ENCODE measurements around the gene HUNK. TPM values are rescaled to one million over a fixed set of nuclear protein-coding genes. Genes with fewer than 3 reads are reported as not detected.

HUNK gene
- total RNA-seq, 2 experiments from 2014 or later: not detected

- Mint-ChIP-seq H3K36me3 (ENCODE audit: low read depth) (no peaks in the 10 kb centered on the region), H3K9me3 (no peaks in the 10 kb centered on the region), H3K4me1 (ENCODE audit: low read depth) (no peaks in the 10 kb centered on the region), H3K27me3 (peaks cover 21% of the 10 kb centered on the region), H3K4me3 (no peak overlapping the region), H3K27ac (no peak overlapping the region)
- ChIA-PET CTCF (no interaction called here), POLR2A (no interaction called here)
- H3K27me3 ChIP-seq (ENCODE audit: control insufficient read depth in 1 of 2, insufficient read depth in 2 of 2, low read length in 2 of 2): peaks cover 0 to 6% of the 10 kb centered on the region in 2 experiments
- no peak overlapping the region for H3K4me3 ChIP-seq (ENCODE audit: low read length)
- no peaks in the 10 kb centered on the region for H3K36me3 ChIP-seq (ENCODE audit: insufficient read depth, low read length)
- intact Hi-C loops (cut with DNase I, micrococcal nuclease): no loop called here
- no peak for ATAC-seq (ENCODE audit: poor library complexity)
- no peak for TF ChIP-seq CTCF (IDR thresholded peaks at IDR 0.05)
- H3K4me1 ChIP-seq (ENCODE audit: insufficient read depth, low read length): no peaks in the 10 kb centered on the region
- no peak for DNase-seq
- H3K9me3 ChIP-seq (ENCODE audit: control insufficient read depth in 1 of 2, insufficient read depth in 1 of 2, low read length in 2 of 2): no peaks in the 10 kb centered on the region
- H3K27ac ChIP-seq (ENCODE audit: low read depth in 1 of 2, low read length in 2 of 2): no peak overlapping the region
These were observed 59.6 kb downstream of the HUNK start for GRCh38 chr21:31932470-31932764.

GRCh38 chr21:31937303-31937702 lies 64.5 kb downstream of the HUNK start:
- no peak for TF ChIP-seq CTCF (IDR thresholded peaks at IDR 0.05)
- Mint-ChIP-seq H3K36me3 (ENCODE audit: low read depth) (no peaks in the 10 kb centered on the region), H3K9me3 (no peaks in the 10 kb centered on the region), H3K4me1 (ENCODE audit: low read depth) (no peaks in the 10 kb centered on the region), H3K27ac (no peak overlapping the region), H3K27me3 (peaks cover 40% of the 10 kb centered on the region), H3K4me3 (no peak overlapping the region)
- intact Hi-C loops (cut with DNase I, micrococcal nuclease): no loop called here
- Histone ChIP-seq H3K36me3 (ENCODE audit: insufficient read depth, low read length) (no peaks in the 10 kb centered on the region), H3K4me3 (ENCODE audit: low read length) (no peak overlapping the region), H3K9me3 (ENCODE audit: control insufficient read depth in 1 of 2, insufficient read depth in 1 of 2, low read length in 2 of 2) (no peaks in the 10 kb centered on the region), H3K4me1 (ENCODE audit: insufficient read depth, low read length) (no peaks in the 10 kb centered on the region), H3K27me3 (ENCODE audit: control insufficient read depth in 1 of 2, insufficient read depth in 2 of 2, low read length in 2 of 2) (peaks cover 0 to 3% of the 10 kb centered on the region in 2 experiments), H3K27ac (ENCODE audit: low read depth in 1 of 2, low read length in 2 of 2) (no peak overlapping the region)
- CTCF ChIA-PET: no interaction called here
- POLR2A ChIA-PET: no interaction called here
- DNase-seq: no peak
- ATAC-seq (ENCODE audit: poor library complexity): no peak

- H3K4me3 Mint-ChIP-seq: no peak overlapping the region
- no peak for TF ChIP-seq CTCF (IDR thresholded peaks at IDR 0.05)
- no peak overlapping the region for H3K27ac Mint-ChIP-seq
- Histone ChIP-seq H3K27ac (ENCODE audit: low read depth in 1 of 2, low read length in 2 of 2) (no peak overlapping the region), H3K4me3 (ENCODE audit: low read length) (no peak overlapping the region), H3K27me3 (ENCODE audit: control insufficient read depth in 1 of 2, insufficient read depth in 2 of 2, low read length in 2 of 2) (peaks cover 0 to 6% of the 10 kb centered on the region in 2 experiments), H3K4me1 (ENCODE audit: insufficient read depth, low read length) (no peaks in the 10 kb centered on the region), H3K36me3 (ENCODE audit: insufficient read depth, low read length) (no peaks in the 10 kb centered on the region), H3K9me3 (ENCODE audit: control insufficient read depth in 1 of 2, insufficient read depth in 1 of 2, low read length in 2 of 2) (no peaks in the 10 kb centered on the region)
- no peaks in the 10 kb centered on the region for H3K4me1 Mint-ChIP-seq (ENCODE audit: low read depth)
- DNase-seq: no peak
- ChIA-PET POLR2A (no interaction called here), CTCF (no interaction called here)
- H3K36me3 Mint-ChIP-seq (ENCODE audit: low read depth): no peaks in the 10 kb centered on the region
- no peak for ATAC-seq (ENCODE audit: poor library complexity)
- peaks cover 40% of the 10 kb centered on the region for H3K27me3 Mint-ChIP-seq
- no peaks in the 10 kb centered on the region for H3K9me3 Mint-ChIP-seq
- intact Hi-C loops (cut with DNase I, micrococcal nuclease): no loop called here
These were observed 65.8 kb downstream of the HUNK start for GRCh38 chr21:31938330-31939301.

All from CD4-positive, alpha-beta T cell (primary cell).